ENCODE results near the gene MPLKIP.
A peak's percentile ranks its signal among the peaks of the same experiment; 100 is the strongest.

Gene MPLKIP

DNA sequence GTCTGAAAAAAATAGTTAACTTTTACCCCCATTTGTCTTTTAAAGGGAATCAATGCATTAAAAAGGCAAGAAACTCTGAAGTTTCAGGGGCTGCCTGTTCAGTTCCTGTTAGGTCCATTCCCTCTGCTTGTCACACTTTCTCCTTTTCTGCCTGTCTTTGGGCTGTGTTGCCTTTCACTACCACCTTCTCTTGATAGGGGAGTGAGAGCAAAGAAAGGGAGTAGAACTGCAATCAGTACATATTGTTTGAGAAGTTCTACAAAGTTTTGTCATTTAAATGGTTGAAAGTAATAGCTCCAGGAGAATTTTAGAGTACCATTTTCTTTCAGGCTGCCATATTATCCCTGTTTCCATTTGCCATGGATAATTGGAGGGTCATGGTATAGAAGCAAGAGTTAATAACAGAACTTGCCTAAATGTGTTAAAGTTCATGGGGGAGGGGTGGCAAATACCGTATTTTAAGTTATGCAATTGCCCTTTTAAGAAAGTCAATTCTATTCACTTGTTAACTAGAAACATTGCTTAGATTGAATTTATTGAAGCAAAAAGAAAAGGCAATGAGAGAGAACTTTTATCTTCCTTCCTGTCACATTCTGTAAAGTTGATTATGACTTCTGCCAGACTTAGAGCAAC is 38.6 kb downstream of the MPLKIP start:
- TF ChIP-seq, protein P1, sequence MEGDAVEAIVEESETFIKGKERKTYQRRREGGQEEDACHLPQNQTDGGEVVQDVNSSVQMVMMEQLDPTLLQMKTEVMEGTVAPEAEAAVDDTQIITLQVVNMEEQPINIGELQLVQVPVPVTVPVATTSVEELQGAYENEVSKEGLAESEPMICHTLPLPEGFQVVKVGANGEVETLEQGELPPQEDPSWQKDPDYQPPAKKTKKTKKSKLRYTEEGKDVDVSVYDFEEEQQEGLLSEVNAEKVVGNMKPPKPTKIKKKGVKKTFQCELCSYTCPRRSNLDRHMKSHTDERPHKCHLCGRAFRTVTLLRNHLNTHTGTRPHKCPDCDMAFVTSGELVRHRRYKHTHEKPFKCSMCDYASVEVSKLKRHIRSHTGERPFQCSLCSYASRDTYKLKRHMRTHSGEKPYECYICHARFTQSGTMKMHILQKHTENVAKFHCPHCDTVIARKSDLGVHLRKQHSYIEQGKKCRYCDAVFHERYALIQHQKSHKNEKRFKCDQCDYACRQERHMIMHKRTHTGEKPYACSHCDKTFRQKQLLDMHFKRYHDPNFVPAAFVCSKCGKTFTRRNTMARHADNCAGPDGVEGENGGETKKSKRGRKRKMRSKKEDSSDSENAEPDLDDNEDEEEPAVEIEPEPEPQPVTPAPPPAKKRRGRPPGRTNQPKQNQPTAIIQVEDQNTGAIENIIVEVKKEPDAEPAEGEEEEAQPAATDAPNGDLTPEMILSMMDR (conservative IDR thresholded peaks at IDR 0.05; ENCODE audit: control insufficient read depth, insufficient read depth, low read depth, low read length), result no peak
- no peak overlapping the region for H3K4me3 ChIP-seq (ENCODE audit: control insufficient read depth, low read depth, low read length)
- no peak for DNase-seq (ENCODE audit: low read depth)

DNA sequence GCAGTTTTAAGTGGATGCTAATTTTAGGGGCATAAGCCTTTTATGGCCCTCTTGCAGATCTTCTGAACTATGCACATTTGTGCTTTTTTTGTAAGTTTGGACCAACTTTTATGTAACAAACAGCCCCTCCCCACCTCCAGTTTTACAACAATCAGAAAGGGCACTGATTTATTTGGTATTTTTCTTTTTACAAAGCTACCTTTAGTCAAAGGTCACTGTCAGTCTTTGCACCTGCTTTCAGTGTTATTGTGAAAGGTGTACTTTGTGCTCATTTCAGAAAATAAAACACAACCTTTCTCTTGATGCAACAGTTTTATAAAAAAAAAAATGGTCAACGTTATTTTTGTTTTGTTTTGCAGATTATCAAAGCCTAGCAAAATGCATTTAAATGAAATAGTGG is 39.2 kb downstream of the MPLKIP start:
- TF ChIP-seq, protein P1 (conservative IDR thresholded peaks at IDR 0.05; ENCODE audit: control insufficient read depth, insufficient read depth, low read depth, low read length), result no peak
- DNase-seq (ENCODE audit: low read depth), result no peak

DNA sequence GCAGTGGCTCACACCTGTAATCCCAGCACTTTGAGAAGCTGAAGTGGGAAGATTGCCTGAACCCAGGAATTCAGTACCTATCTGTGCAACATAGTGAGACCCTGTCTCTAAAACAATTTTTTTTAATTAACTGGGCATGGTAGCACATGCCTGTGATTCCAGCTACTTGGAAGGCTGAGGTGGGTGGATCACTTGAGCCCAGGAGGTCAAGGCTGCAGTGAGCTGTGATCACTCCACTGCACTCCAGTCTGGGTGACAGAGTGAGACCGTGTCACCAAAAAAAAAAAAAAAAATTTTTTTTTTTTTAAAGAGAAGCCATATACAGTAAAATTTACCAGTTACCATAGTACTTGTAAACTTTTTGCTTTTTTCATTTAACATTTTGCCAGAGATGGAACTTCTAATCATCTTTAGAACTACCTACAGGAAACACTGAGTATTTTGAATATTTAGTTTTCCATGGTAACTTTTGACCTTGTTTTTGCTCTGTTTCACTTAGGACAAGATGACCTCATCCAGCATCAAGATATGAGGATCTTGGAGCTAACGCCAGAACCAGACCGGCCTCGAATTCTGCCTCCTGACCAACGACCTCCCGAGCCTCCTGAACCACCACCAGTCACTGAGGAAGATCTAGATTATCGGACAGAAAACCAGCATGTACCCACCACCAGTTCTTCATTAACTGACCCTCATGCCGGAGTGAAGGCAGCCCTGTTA is 40.6 kb downstream of the MPLKIP start:
- peak; percentile 38 for DNase-seq (ENCODE audit: low read depth)
- no peak overlapping the region for H3K4me3 ChIP-seq (ENCODE audit: control insufficient read depth, low read depth, low read length)
- TF ChIP-seq, protein P1 (conservative IDR thresholded peaks at IDR 0.05; ENCODE audit: control insufficient read depth, insufficient read depth, low read depth, low read length), result no peak

More for the DNA sequence above, 39.2 kb downstream of the MPLKIP start:
- H3K4me3 ChIP-seq (ENCODE audit: control insufficient read depth, low read depth, low read length), result no peak overlapping the region

GRCh38 chr7:40092182-40092581 is 42.2 kb downstream of the MPLKIP start:
- no peak overlapping the region for H3K4me3 ChIP-seq (ENCODE audit: control insufficient read depth, low read depth, low read length)
- DNase-seq (ENCODE audit: low read depth), result no peak
- TF ChIP-seq, protein P1 (conservative IDR thresholded peaks at IDR 0.05; ENCODE audit: control insufficient read depth, insufficient read depth, low read depth, low read length), result no peak

GRCh38 chr7:40077849-40078248 is 56.6 kb downstream of the MPLKIP start:
- TF ChIP-seq, protein P1 (conservative IDR thresholded peaks at IDR 0.05; ENCODE audit: control insufficient read depth, insufficient read depth, low read depth, low read length), result no peak
- DNase-seq (ENCODE audit: low read depth), result peak; percentile 25
- no peak overlapping the region for H3K4me3 ChIP-seq (ENCODE audit: control insufficient read depth, low read depth, low read length)
